Measurements from ENCODE around the gene CDH4. TPM values are rescaled to one million over a fixed set of nuclear protein-coding genes. Genes with fewer than 3 reads are reported as not detected.
A peak's percentile ranks its signal among the peaks of the same experiment; 100 is the strongest.

The CDH4 gene
- total and polyA plus RNA-seq, 12 donors = 0.04 to 0.25 (median 0.08) TPM; not detected in 5

GRCh38 chr20:61897401-61898295 lies 645.6 kb downstream of the CDH4 start:
- Histone ChIP-seq H3K9me3 (no peaks in the 10 kb centered on the region), H3K27ac (no peak overlapping the region), H3K4me3 (no peak overlapping the region), H3K27me3 (peaks cover 0 to 58% (median 35%) of the 10 kb centered on the region in 7 donors), H3K36me3 (no peaks in the 10 kb centered on the region), H3K4me1 (peaks cover 0 to 7% (median 0%) of the 10 kb centered on the region in 9 donors)
- intact Hi-C loops (cut with DNase I) = loop anchor here in 5 of 10 donors (10.0 kb wide), 4 partner anchors 1683 to 1843 kb away; no protein-coding TSS in a partner anchor
- no peak for TF ChIP-seq CTCF (IDR thresholded peaks at IDR 0.05)
- DNase-seq (peak in 1 of 2 donors; percentile 3), ATAC-seq (no peak)
- WGBS, 2 donors = 84 to 85% methylated on average over 26 of the region's 26 CpGs

GRCh38 chr20:61898405-61898804 lies 646.3 kb downstream of the CDH4 start:
- Histone ChIP-seq H3K4me1 (peaks cover 0 to 7% (median 0%) of the 10 kb centered on the region in 9 donors), H3K36me3 (no peaks in the 10 kb centered on the region), H3K4me3 (no peak overlapping the region), H3K9me3 (no peaks in the 10 kb centered on the region), H3K27ac (no peak overlapping the region), H3K27me3 (peaks cover 0 to 58% (median 37%) of the 10 kb centered on the region in 7 donors)
- TF ChIP-seq CTCF (IDR thresholded peaks at IDR 0.05) = no peak
- DNase-seq (peak in 1 of 2 donors; percentile 1), ATAC-seq (no peak)
- WGBS, 2 donors = 69 to 72% methylated on average over 8 of the region's 8 CpGs
- intact Hi-C loops (cut with DNase I) = loop anchor here in 5 of 10 donors (10.0 kb wide), 4 partner anchors 1684 to 1844 kb away; no protein-coding TSS in a partner anchor

GRCh38 chr20:61900011-61900944 lies 648.2 kb downstream of the CDH4 start:
- Histone ChIP-seq H3K4me3 (no peak overlapping the region), H3K4me1 (peaks cover 0 to 7% (median 0%) of the 10 kb centered on the region in 9 donors), H3K9me3 (no peaks in the 10 kb centered on the region), H3K36me3 (no peaks in the 10 kb centered on the region), H3K27ac (no peak overlapping the region), H3K27me3 (peaks cover 0 to 64% (median 37%) of the 10 kb centered on the region in 7 donors)
- TF ChIP-seq CTCF (IDR thresholded peaks at IDR 0.05) = no peak
- DNase-seq (peak in 1 of 2 donors; percentile 4), ATAC-seq (no peak)
- intact Hi-C loops (cut with DNase I) = no loop called here
- 49 to 54% methylated on average over 29 of the region's 29 CpGs for WGBS, 2 donors

- WGBS, 2 donors = 76 to 79% methylated on average over 4 of the region's 4 CpGs
- Histone ChIP-seq H3K27ac (no peak overlapping the region), H3K4me1 (peaks cover 0 to 6% (median 0%) of the 10 kb centered on the region in 9 donors), H3K27me3 (peaks cover 0 to 61% (median 35%) of the 10 kb centered on the region in 7 donors), H3K36me3 (no peaks in the 10 kb centered on the region), H3K9me3 (no peaks in the 10 kb centered on the region), H3K4me3 (no peak overlapping the region)
- intact Hi-C loops (cut with DNase I) = no loop called here
- TF ChIP-seq CTCF (IDR thresholded peaks at IDR 0.05) = no peak
- DNase-seq = no peak
- no peak for ATAC-seq
Observed at GRCh38 chr20:61900945-61901293, 648.9 kb downstream of the CDH4 start.

Data from heart right ventricle (tissue), 16 donors.